Fibroblast of the aortic adventitia (primary cell): ENCODE measurements around the gene ZMAT5. TPM values are rescaled to one million over a fixed set of nuclear protein-coding genes. Genes with fewer than 3 reads are reported as not detected.

Experiments used
- DNase-seq: peaks from one replicate; pipeline ENCODE4 v3.0.0-alpha.2; 2010; ENCODE audit warnings: low read depth
- H3K4me3 ChIP-seq: 2 replicates; pipeline ENCODE4 v1.5.1; 2011; ENCODE audit warnings: low read depth, mild to moderate bottlenecking, control low read depth, low read length, moderate library complexity
- CTCF ChIP-seq: IDR thresholded peaks from 2 replicates; pipeline ENCODE4 v1.5.1; 2011; ENCODE audit warnings: mild to moderate bottlenecking, low read length, control low read depth, inconsistent platforms; ENCODE audit not compliant: insufficient read depth
- total RNA-seq: library from RNA; depleted of rRNA; stranded (reverse); fragments of >200 nt; gene quantifications from 2 replicates; pipeline ENCODE4 v1.2.3, GENCODE V29; 2012; ENCODE audit warnings: low replicate concordance

ZMAT5 gene
- total RNA-seq, 1 donor = 17.2 TPM

DNA sequence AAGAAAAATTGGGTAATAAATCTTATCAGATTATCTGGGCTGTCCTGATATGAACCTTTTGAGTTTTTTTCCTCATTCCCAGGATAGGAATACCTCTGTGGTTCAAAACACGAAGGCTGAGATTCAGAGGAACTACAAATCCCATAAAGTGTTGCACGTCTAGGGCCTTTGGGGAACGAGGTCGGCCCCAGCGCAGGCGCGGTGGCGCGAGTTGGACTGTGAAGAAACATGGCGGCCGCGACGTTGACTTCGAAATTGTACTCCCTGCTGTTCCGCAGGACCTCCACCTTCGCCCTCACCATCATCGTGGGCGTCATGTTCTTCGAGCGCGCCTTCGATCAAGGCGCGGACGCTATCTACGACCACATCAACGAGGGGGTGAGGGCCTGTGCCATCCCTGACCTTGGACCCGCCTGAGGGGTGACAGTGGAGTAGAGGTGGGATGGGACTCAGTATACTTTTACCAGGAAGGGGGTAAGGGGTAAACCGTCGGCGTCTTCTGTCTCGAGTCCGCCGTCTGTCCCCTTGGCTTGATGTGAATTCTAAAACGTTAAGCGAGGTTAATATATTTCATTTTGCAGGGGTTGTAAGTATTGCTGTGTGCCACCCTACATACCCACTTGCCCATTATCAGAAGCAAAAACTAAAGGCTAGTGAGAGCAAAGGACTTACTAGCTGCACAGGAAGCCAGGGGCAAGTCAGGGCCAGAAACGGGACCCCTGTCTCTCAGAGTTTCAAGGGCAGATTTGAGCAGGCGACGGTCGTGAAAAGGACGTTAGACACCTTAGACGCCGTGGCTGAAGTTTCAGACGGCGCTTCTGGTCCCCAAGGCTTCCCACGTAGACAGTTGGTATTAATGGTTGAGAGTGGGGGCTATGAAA is 604 bp upstream of the ZMAT5 start, which contains the start of gene UQCR10:
TSS of gene UQCR10 (plus strand) at position 199 of the 881 bp plus-strand sequence. CDS start at position 229, 30 bp downstream.
- peak within 1 kb of the TSS; percentile 100 for H3K4me3 ChIP-seq
- peak; percentile 94 for DNase-seq
- no peak for TF ChIP-seq CTCF

DNA sequence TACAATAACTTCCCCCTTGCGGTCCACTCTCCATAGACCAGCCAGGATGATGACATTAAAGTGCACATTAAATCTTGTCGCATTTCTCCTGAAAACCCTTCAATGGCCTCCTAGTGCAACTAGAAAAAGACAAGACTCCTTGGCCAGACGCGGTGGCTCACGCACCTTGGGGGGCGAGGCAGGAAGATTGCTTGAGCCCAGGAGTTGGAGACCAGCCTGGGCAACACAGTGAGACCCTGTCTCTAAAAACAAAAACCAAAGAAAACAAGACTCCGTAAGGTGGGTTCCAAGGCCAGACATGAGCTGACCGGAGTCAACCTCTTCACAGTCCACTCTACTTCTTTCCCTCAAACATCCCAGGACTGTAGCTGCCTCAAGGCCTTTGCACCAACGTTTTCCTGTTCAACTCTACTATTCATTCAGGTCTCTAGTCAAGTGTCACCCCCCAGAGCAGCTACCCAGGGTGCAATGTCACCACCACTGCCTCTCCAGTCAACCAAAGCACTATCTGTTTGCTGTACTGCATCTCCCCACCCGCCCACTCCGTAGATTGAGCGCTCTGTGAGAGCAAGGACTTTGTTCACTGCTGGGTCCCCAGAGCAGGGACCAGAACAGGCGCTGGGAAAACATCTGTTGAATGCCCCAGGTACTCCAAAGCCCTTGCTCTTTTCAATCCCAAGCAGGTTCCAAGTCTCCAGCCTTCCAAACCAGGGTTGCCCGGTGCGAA is 739 bp downstream of the ZMAT5 start:
- TF ChIP-seq CTCF = no peak
- H3K4me3 ChIP-seq = peak overlapping the region; percentile 95
- no peak for DNase-seq

DNA sequence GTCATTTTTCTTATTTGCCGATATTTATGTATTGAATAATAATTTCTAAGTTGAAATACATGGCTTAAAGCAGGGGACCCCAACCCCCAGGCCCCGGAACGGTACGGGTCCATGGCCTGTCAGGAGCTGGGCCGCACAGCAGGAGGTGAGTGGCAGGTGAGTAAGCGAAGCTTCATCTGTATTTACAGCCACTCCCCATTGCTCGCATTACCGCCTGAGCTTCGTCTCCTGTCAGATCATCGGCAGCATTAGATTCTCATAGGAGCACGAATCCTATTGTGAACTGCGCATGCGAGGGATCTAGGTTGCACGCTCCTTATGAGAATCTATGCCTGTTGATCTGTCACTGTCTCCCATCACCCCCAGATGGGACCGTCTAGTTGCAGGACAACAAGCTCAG is 4.5 kb downstream of the ZMAT5 start:
- no peak for TF ChIP-seq CTCF
- H3K4me3 ChIP-seq = no peak overlapping the region
- no peak for DNase-seq

DNA sequence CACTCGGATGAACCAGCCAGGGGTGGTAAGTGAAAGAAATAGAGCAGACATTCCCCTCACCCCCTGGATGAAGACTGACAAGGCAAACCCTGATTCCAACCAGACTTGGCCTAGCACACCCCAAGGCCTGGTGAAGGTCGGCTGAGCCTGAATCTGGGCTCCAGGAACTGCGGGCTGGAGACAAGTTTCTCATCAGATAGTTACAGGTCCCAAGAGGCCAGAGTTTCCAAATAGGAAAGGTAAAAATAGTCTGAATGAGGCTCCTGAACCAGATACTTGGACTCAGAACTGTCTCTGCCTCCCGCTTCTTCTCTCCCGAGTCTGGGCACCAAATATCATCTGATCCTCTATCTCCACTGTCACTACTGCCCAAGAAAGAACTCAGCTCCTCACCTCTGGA is 7.8 kb downstream of the ZMAT5 start:
- H3K4me3 ChIP-seq = no peak overlapping the region
- no peak for TF ChIP-seq CTCF
- DNase-seq = no peak

DNA sequence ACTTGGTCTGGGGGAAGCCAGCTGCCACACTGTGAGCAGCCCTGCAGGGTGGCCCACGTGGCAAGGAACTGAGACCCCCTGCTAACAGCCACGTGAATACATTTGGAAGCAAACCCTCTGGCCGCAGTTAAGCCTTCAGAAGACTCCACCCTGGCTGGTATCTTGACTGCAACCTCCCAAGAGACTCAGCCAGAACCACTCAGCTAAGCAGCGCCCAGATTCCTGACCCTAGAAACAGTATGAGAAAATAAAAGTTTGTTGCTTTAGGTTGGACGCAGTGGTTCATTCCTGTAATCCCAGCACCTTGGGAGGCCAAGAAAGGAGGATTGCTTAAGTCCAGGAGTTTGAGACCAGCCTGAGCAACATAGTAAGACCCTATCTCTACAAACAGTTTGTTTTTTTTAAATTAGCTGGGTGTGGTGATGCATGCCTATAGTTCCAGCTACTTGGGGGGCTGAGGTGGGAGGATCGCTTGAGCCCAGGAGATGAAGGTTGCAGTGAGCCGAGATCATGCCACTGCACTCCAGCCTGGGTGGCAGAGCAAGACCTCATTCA is 8.7 kb downstream of the ZMAT5 start:
- DNase-seq = peak; percentile 77
- TF ChIP-seq CTCF = no peak

GRCh38 chr22:29757096-29757495 is 9.7 kb downstream of the ZMAT5 start:
- DNase-seq = no peak
- no peak for TF ChIP-seq CTCF
- H3K4me3 ChIP-seq = no peak overlapping the region

More for the DNA sequence above, 8.7 kb downstream of the ZMAT5 start:
- H3K4me3 ChIP-seq = no peak overlapping the region
